Fibroblast of pulmonary artery (primary cell): Measurements from ENCODE around the gene EYA2.

ENCODE experiments used
- DNase-seq: peaks from one replicate; pipeline ENCODE4 v3.0.0-alpha.2; 2010; ENCODE audit warnings: low read depth
- H3K4me3 ChIP-seq: replicated peaks from 2 replicates; pipeline ENCODE4 v1.5.1; 2011; ENCODE audit warnings: low read depth, mild to moderate bottlenecking, control low read depth, low read length, moderate library complexity
- CTCF ChIP-seq: IDR thresholded peaks from 2 replicates; pipeline ENCODE4 v1.5.1; 2011; ENCODE audit warnings: mild to moderate bottlenecking, control low read depth, low read length, inconsistent platforms; ENCODE audit errors: missing control alignments

Gene EYA2

GRCh38 chr20:47220161-47220582 lies 325.5 kb downstream of the EYA2 start:
- TF ChIP-seq CTCF, result peak; percentile 68
- H3K4me3 ChIP-seq, result no peak overlapping the region
- DNase-seq, result peak; percentile 55

- DNase-seq, result no peak
- no peak for TF ChIP-seq CTCF
Measured at GRCh38 chr20:47221036-47221625, 326.5 kb downstream of the EYA2 start.

GRCh38 chr20:47222468-47223119 lies 328.0 kb downstream of the EYA2 start:
- no peak for TF ChIP-seq CTCF
- DNase-seq, result no peak
- no peak overlapping the region for H3K4me3 ChIP-seq

More at GRCh38 chr20:47221036-47221625, 326.5 kb downstream of the EYA2 start:
- no peak overlapping the region for H3K4me3 ChIP-seq

GRCh38 chr20:47223896-47224295 lies 329.3 kb downstream of the EYA2 start:
- H3K4me3 ChIP-seq, result no peak overlapping the region
- TF ChIP-seq CTCF, result no peak
- DNase-seq, result no peak

GRCh38 chr20:47224300-47224791 lies 329.7 kb downstream of the EYA2 start:
- no peak overlapping the region for H3K4me3 ChIP-seq
- no peak for TF ChIP-seq CTCF
- DNase-seq, result no peak

- DNase-seq, result no peak
- TF ChIP-seq CTCF, result no peak
Measured at GRCh38 chr20:47224857-47225256, 330.2 kb downstream of the EYA2 start.

More at GRCh38 chr20:47224857-47225256, 330.2 kb downstream of the EYA2 start:
- no peak overlapping the region for H3K4me3 ChIP-seq
